MM.1S (cell line): ENCODE measurements around the gene LAP3.

Experiments used
- DNase-seq: peaks from one replicate; pipeline ENCODE4 v3.0.0-alpha.2; 2015
- H2AFZ ChIP-seq: fragments of 300-600 bp; sonication (generic); 2 replicates; pipeline ENCODE4 v1.6.0; 2016; ENCODE audit warnings: antibody characterized with exemption, low read length
- H3F3A ChIP-seq: fragments of 300-600 bp; sonication (generic); 2 replicates; pipeline ENCODE4 v1.6.1; 2016; ENCODE audit warnings: mild to moderate bottlenecking, antibody characterized with exemption, low read length, moderate library complexity, mixed read lengths; ENCODE audit not compliant: insufficient read depth
- H3K27ac ChIP-seq: fragments of 300-600 bp; sonication (generic); 2 replicates; pipeline ENCODE4 v1.5.1; 2016; ENCODE audit warnings: mild to moderate bottlenecking, low read length
- H3K27me3 ChIP-seq: fragments of 300-600 bp; sonication (generic); replicated peaks from 2 replicates; pipeline ENCODE4 v1.6.0; 2016; ENCODE audit warnings: low read length; ENCODE audit not compliant: insufficient read depth
- H3K36me3 ChIP-seq: fragments of 300-600 bp; sonication (generic); replicated peaks from 2 replicates; pipeline ENCODE4 v1.6.1; 2016; ENCODE audit warnings: mild to moderate bottlenecking, low read length, mixed read lengths; ENCODE audit not compliant: insufficient read depth
- H3K4me1 ChIP-seq: fragments of 300-600 bp; sonication (generic); 2 replicates; pipeline ENCODE4 v1.6.1; 2016; ENCODE audit warnings: low read length, mixed read lengths
- H3K4me2 ChIP-seq: fragments of 300-600 bp; sonication (generic); 2 replicates; pipeline ENCODE4 v1.6.0; 2016; ENCODE audit warnings: low read depth, low read length
- H3K4me3 ChIP-seq: fragments of 300-600 bp; sonication (generic); 2 replicates; pipeline ENCODE4 v1.5.1; 2016; ENCODE audit warnings: low read length, mixed read lengths
- H3K79me2 ChIP-seq: fragments of 300-600 bp; sonication (generic); 2 replicates; pipeline ENCODE4 v1.6.1; 2016; ENCODE audit warnings: mixed run types, low read length, mixed read lengths
- H3K9ac ChIP-seq: fragments of 300-600 bp; sonication (generic); 2 replicates; pipeline ENCODE4 v1.6.1; 2016; ENCODE audit warnings: low read length, mixed read lengths
- H3K9me2 ChIP-seq: fragments of 300-600 bp; sonication (generic); replicated peaks from 2 replicates; pipeline ENCODE4 v1.6.1; 2016; ENCODE audit warnings: mild to moderate bottlenecking, low read length, mixed read lengths; ENCODE audit not compliant: insufficient read depth
- H3K9me3 ChIP-seq: fragments of 300-600 bp; sonication (generic); replicated peaks from 2 replicates; pipeline ENCODE4 v1.6.1; 2016; ENCODE audit warnings: mild to moderate bottlenecking, low read length, mixed read lengths; ENCODE audit not compliant: insufficient read depth
- H4K20me1 ChIP-seq: fragments of 300-600 bp; sonication (generic); 2 replicates; pipeline ENCODE4 v1.6.1; 2016; ENCODE audit warnings: mild to moderate bottlenecking, low read length, moderate library complexity, mixed read lengths; ENCODE audit not compliant: insufficient read depth
- CTCF ChIP-seq: fragments of 300-600 bp; sonication (generic); IDR thresholded peaks from 2 replicates; pipeline ENCODE4 v1.5.1; 2016; ENCODE audit warnings: antibody characterized with exemption, low read length, mixed read lengths
- EZH2 ChIP-seq: fragments of 300-600 bp; sonication (generic); optimal IDR thresholded peaks from 2 replicates; pipeline ENCODE3; 2017; ENCODE audit warnings: low read depth, mild to moderate bottlenecking, antibody characterized with exemption, low read length, mixed read lengths
- EZH2phosphoT487 ChIP-seq: fragments of 300-600 bp; sonication (generic); IDR thresholded peaks from 2 replicates; pipeline ENCODE4 v1.6.1; 2018; ENCODE audit warnings: antibody characterized with exemption, low read length

The LAP3 gene

GRCh38 chr4:17576932-17577664 lies at the start of gene LAP3:
Gene LAP3, plus strand, starts transcription at chr4:17577198. Its CDS starts 268 bp downstream, at chr4:17577466.
- DNase-seq = peak; percentile 97
- H3K9me2 ChIP-seq = no peaks in the 10 kb centered on the region
- H4K20me1 ChIP-seq = no peaks in the 10 kb centered on the region
- no peaks in the 10 kb centered on the region for H3K27me3 ChIP-seq
- H3K4me2 ChIP-seq = peak within 1 kb of the TSS; percentile 76
- H3K79me2 ChIP-seq = peaks cover 46% of the 10 kb centered on the region
- H2AFZ ChIP-seq = peak within 1 kb of the TSS; percentile 50
- peaks cover 23% of the 10 kb centered on the region for H3K4me1 ChIP-seq
- H3K27ac ChIP-seq = peak within 1 kb of the TSS; percentile 96
- peaks cover 34% of the 10 kb centered on the region for H3F3A ChIP-seq
- peaks cover 14% of the 10 kb centered on the region; the same call in 1 of the 2 replicates for H3K36me3 ChIP-seq
- peak within 1 kb of the TSS; percentile 97 for H3K9ac ChIP-seq
- no peaks in the 10 kb centered on the region for H3K9me3 ChIP-seq
- H3K4me3 ChIP-seq = peak within 1 kb of the TSS; percentile 93
- TF ChIP-seq EZH2phosphoT487 (no peak), EZH2 (no peak), CTCF (no peak)

- DNase-seq = no peak
- no peak for TF ChIP-seq EZH2phosphoT487
- TF ChIP-seq EZH2 = no peak
- TF ChIP-seq CTCF = no peak
These were observed 48.3 kb upstream of the LAP3 start for GRCh38 chr4:17528551-17529165.

GRCh38 chr4:17531538-17532285 lies 45.3 kb upstream of the LAP3 start:
- H3K9ac ChIP-seq = no peak overlapping the region
- H3K9me3 ChIP-seq = no peaks in the 10 kb centered on the region
- H2AFZ ChIP-seq = no peak overlapping the region
- no peaks in the 10 kb centered on the region for H3K36me3 ChIP-seq
- DNase-seq = no peak
- no peak overlapping the region for H3K4me3 ChIP-seq
- H4K20me1 ChIP-seq = no peaks in the 10 kb centered on the region
- no peaks in the 10 kb centered on the region for H3K79me2 ChIP-seq
- H3K27ac ChIP-seq = no peak overlapping the region
- TF ChIP-seq EZH2phosphoT487 (no peak), CTCF (no peak), EZH2 (no peak)
- 0 out of 2 replicates have a peak, but pooled peaks cover 8% of the 10 kb centered on the region for H3K4me1 ChIP-seq
- no peaks in the 10 kb centered on the region for H3K9me2 ChIP-seq
- H3F3A ChIP-seq = peaks cover 10% of the 10 kb centered on the region
- no peak overlapping the region for H3K4me2 ChIP-seq
- no peaks in the 10 kb centered on the region for H3K27me3 ChIP-seq

More at GRCh38 chr4:17528551-17529165, 48.3 kb upstream of the LAP3 start:
- Histone ChIP-seq H3K27me3 (no peaks in the 10 kb centered on the region), H3K9me3 (no peaks in the 10 kb centered on the region), H2AFZ (no peak overlapping the region), H4K20me1 (no peaks in the 10 kb centered on the region), H3K9ac (no peak overlapping the region), H3K9me2 (no peaks in the 10 kb centered on the region), H3F3A (no peaks in the 10 kb centered on the region), H3K4me3 (no peak overlapping the region), H3K4me2 (no peak overlapping the region), H3K36me3 (no peaks in the 10 kb centered on the region), H3K27ac (no peak overlapping the region), H3K79me2 (no peaks in the 10 kb centered on the region), H3K4me1 (no peaks in the 10 kb centered on the region)
